Measurements from ENCODE around the gene PKNOX2.

DNA sequence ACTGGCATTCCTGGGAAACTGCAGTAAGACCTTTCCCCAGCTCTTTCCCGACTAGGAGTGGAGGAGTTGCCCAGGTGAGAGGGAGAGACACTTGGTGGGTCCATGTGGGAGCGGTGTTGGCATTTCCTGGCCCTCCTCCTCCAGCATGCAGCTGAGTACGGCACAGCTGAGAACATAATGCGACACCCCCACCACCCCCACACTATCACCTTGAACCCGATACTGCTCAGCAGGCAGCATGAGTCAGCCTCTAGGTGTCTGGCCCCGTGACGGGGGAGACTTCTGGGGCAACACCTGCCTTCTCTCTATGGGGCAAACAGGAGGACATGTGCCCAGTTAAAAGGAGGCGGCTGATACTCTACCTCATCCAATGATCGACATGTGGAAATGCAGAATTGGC lies 64.4 kb downstream of the PKNOX2 start:
- TF ChIP-seq, protein P1, sequence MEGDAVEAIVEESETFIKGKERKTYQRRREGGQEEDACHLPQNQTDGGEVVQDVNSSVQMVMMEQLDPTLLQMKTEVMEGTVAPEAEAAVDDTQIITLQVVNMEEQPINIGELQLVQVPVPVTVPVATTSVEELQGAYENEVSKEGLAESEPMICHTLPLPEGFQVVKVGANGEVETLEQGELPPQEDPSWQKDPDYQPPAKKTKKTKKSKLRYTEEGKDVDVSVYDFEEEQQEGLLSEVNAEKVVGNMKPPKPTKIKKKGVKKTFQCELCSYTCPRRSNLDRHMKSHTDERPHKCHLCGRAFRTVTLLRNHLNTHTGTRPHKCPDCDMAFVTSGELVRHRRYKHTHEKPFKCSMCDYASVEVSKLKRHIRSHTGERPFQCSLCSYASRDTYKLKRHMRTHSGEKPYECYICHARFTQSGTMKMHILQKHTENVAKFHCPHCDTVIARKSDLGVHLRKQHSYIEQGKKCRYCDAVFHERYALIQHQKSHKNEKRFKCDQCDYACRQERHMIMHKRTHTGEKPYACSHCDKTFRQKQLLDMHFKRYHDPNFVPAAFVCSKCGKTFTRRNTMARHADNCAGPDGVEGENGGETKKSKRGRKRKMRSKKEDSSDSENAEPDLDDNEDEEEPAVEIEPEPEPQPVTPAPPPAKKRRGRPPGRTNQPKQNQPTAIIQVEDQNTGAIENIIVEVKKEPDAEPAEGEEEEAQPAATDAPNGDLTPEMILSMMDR (conservative IDR thresholded peaks at IDR 0.05; ENCODE audit: low read length): no peak
- TF ChIP-seq EZH2phosphoT487 (IDR thresholded peaks at IDR 0.05; ENCODE audit: borderline replicate concordance, low read depth, low read length): no peak

Data from OCI-LY7 (cell line).